H1 (cell line): ENCODE measurements around the gene PRTG. TPM values are rescaled to one million over a fixed set of nuclear protein-coding genes. Genes with fewer than 3 reads are reported as not detected.

Source experiments
- TAF1 ChIP-seq: IDR thresholded peaks from 2 replicates; pipeline ENCODE4 v1.6.1; 2011; ENCODE audit warnings: mild to moderate bottlenecking, low read depth, low read length
- polyA plus RNA-seq, 7 experiments: library from polyadenylated mRNA; depleted of rRNA in 3 of 7; stranded (reverse) in 5 of 7; unstranded in 2 of 7; fragments of >200 nt in 5 of 7; fragments of 200-250 nt in 2 of 7; gene quantifications; 1 replicate in 5 of 7; 2 replicates in 1 of 7; 4 replicates in 1 of 7; pipeline versions ENCODE4 v1.2.1 to v1.2.3, GENCODE V29; 2011 to 2013; ENCODE audit warnings: missing spikeins in 2 of 7, mixed read lengths in 2 of 7
- total RNA-seq: library from RNA; stranded (reverse); fragmentation: NEBNext Ultra II Directional; extraction: Animal tissue kit (Norgen Biotek cat#: 25700); gene quantifications from 2 replicates; pipeline ENCODE4 v1.2.1, GENCODE V29; 2021
- TF ChIP-seq, protein P1 (sequence below): IDR thresholded peaks from 2 replicates; pipeline ENCODE4 v1.6.1; 2012; ENCODE audit warnings: inconsistent platforms
- TF ChIP-seq, protein P2 (sequence below): IDR thresholded peaks from 2 replicates; pipeline ENCODE4 v1.6.1; 2011; ENCODE audit warnings: low read depth, mild to moderate bottlenecking, low read length; ENCODE audit not compliant: insufficient read depth

The PRTG gene
- total and polyA plus RNA-seq, 2 of the 8 experiments (the other 6 are each of a cell fraction or from before 2014, with no cell fraction given): 3.1 to 3.2 TPM

DNA sequence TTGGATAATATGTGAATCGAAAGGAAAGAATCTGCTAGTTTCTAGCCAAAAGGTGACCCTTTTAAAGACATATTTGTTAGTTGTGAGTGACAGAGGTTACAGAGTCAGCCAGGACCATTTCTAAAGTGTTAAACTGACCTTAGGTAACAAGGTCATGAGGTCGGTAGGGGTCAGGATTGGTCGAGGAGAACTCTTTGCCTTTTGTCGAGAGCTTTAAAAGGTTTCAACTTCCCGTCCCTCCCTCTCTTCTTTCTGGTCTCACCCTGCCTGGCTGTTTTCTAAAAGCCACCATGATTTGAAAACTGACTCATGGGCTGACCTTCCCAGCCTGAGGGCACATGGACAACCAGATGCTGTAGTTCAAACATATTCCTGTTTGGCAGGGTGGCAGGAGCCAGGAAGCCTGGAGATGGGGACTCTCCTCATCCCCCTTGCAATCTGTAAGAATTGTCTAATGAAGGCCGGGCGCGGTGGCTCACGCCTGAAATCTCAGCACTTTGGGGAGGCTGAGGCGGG lies 25.8 kb upstream of the PRTG start (continued):
- no peak for TF ChIP-seq TAF1
- TF ChIP-seq, protein P1, sequence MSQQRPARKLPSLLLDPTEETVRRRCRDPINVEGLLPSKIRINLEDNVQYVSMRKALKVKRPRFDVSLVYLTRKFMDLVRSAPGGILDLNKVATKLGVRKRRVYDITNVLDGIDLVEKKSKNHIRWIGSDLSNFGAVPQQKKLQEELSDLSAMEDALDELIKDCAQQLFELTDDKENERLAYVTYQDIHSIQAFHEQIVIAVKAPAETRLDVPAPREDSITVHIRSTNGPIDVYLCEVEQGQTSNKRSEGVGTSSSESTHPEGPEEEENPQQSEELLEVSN: no peak
- TF ChIP-seq, protein P2, sequence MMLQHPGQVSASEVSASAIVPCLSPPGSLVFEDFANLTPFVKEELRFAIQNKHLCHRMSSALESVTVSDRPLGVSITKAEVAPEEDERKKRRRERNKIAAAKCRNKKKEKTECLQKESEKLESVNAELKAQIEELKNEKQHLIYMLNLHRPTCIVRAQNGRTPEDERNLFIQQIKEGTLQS: no peak
